GM18873 (cell line): Measurements from ENCODE around the gene SAMD11.

Experiments used
- ATAC-seq: cut with Tn5 transposase; IDR thresholded peaks from one replicate; pipeline ENCODE4 v1.9.1; 2021; ENCODE audit warnings: mild to moderate bottlenecking, moderate library complexity, moderate number of reproducible peaks; ENCODE audit not compliant: unreplicated experiment, low FRiP score

The SAMD11 gene

GRCh38 chr1:905071-905749, 18.5 kb upstream of the SAMD11 start:
- no peak for ATAC-seq

GRCh38 chr1:905811-906599, 17.7 kb upstream of the SAMD11 start:
- ATAC-seq = no peak

- no peak for ATAC-seq
Measured at GRCh38 chr1:906600-907420, 16.9 kb upstream of the SAMD11 start.

- ATAC-seq = no peak
Measured at GRCh38 chr1:907611-908451, 15.9 kb upstream of the SAMD11 start.

GRCh38 chr1:908661-909060, 15.1 kb upstream of the SAMD11 start:
- no peak for ATAC-seq

- ATAC-seq = no peak
Measured at GRCh38 chr1:909861-910310, 13.8 kb upstream of the SAMD11 start.

- no peak for ATAC-seq
Measured at GRCh38 chr1:910311-910880, 13.3 kb upstream of the SAMD11 start.

GRCh38 chr1:910881-911721, 12.6 kb upstream of the SAMD11 start:
- no peak for ATAC-seq

GRCh38 chr1:911875-912739, 11.6 kb upstream of the SAMD11 start:
- ATAC-seq = no peak

- no peak for ATAC-seq
Measured at GRCh38 chr1:912740-913301, 10.9 kb upstream of the SAMD11 start.

GRCh38 chr1:913491-914130, 10.1 kb upstream of the SAMD11 start:
- ATAC-seq = no peak

- no peak for ATAC-seq
Measured at GRCh38 chr1:914131-914890, 9.4 kb upstream of the SAMD11 start.

GRCh38 chr1:914891-915280, 8.8 kb upstream of the SAMD11 start:
- no peak for ATAC-seq

- ATAC-seq = no peak
Measured at GRCh38 chr1:915295-916172, 8.2 kb upstream of the SAMD11 start.

GRCh38 chr1:916173-917075, 7.3 kb upstream of the SAMD11 start:
- ATAC-seq = no peak
